Prostate gland (tissue), 2 donors: Measurements from ENCODE around the gene CD248. TPM values are rescaled to one million over a fixed set of nuclear protein-coding genes. Genes with fewer than 3 reads are reported as not detected.

Experiments used
- DNase-seq: peaks from one replicate; pipeline ENCODE4 v3.0.0-alpha.2; 2019; ENCODE audit warnings: low spot score
- H3K27ac ChIP-seq, 2 donors: fragments of 200-600 bp; sonication (generic); 2 replicates each; pipeline ENCODE4 v1.5.1; 2017 to 2019
- H3K27me3 ChIP-seq: fragments of 200-600 bp; sonication (generic); replicated peaks from 2 replicates; pipeline ENCODE4 v1.5.1; 2019; ENCODE audit not compliant: insufficient read depth
- H3K36me3 ChIP-seq, 2 donors: fragments of 200-600 bp; sonication (generic); 1 replicate in 1 of 2; 2 replicates in 1 of 2; pipeline versions ENCODE4 v1.5.1 to v1.8.1; 2017 to 2019
- H3K4me1 ChIP-seq: fragments of 200-600 bp; sonication (generic); replicated peaks from 2 replicates; pipeline ENCODE4 v1.5.1; 2019
- H3K4me3 ChIP-seq, 2 donors: fragments of 200-600 bp; sonication (generic); 2 replicates each; pipeline ENCODE4 v1.5.1; 2017 to 2019
- H3K9me3 ChIP-seq: fragments of 200-600 bp; sonication (generic); 2 replicates; pipeline ENCODE4 v1.5.1; 2017
- CTCF ChIP-seq, 4 experiments: fragments of 200-600 bp in 2 of 4; fragments of 450-650 bp in 2 of 4; sonication (generic) in 2 of 4; IDR thresholded peaks; 1 replicate in 3 of 4; 2 replicates in 1 of 4; pipeline ENCODE4 v1.5.1; 2016 to 2019; ENCODE audit warnings: antibody characterized with exemption in 4 of 4, mild to moderate bottlenecking in 2 of 4, moderate library complexity in 2 of 4
- POLR2A ChIP-seq: fragments of 450-650 bp; IDR thresholded peaks from one replicate; pipeline ENCODE4 v1.6.1; 2016; ENCODE audit warnings: antibody characterized with exemption, mild to moderate bottlenecking
- POLR2AphosphoS5 ChIP-seq: sonication (generic); formaldehyde crosslinking; IDR thresholded peaks from one replicate; pipeline ENCODE4 v1.6.1; 2017; ENCODE audit warnings: antibody characterized with exemption
- WGBS: methylation state at CpG from one replicate; pipeline ENCODE4 v1.1.5; 2018; 5-methylcytosine and 5-hydroxymethylcytosine counted together
- intact Hi-C: fragments of 100-400 bp; cut with DNase I; formaldehyde crosslinking; loops from one replicate; pipeline ENCODE4 v1.14.2; 2022
- total RNA-seq, 2 donors: library from RNA; depleted of rRNA; stranded (reverse); fragments of >200 nt; gene quantifications; one replicate each; pipeline ENCODE4 v1.1.0, GENCODE V29; 2016

Gene CD248
- total RNA-seq, 2 donors from 2014 or later: 1.9 to 7.3 TPM

- intact Hi-C loops: no loop called here
- 43% methylated on average over 18 of the region's 21 CpGs for WGBS
- no peak for DNase-seq
- H3K4me1 ChIP-seq: no peaks in the 10 kb centered on the region
- H3K27ac ChIP-seq: peak overlapping the region in 1 of 2 donors; percentile 38
- no peak for TF ChIP-seq POLR2A
- TF ChIP-seq POLR2AphosphoS5: no peak
- no peak for TF ChIP-seq CTCF (IDR thresholded peaks at IDR 0.05)
- H3K4me3 ChIP-seq: no peak overlapping the region
- H3K27me3 ChIP-seq: no peaks in the 10 kb centered on the region
- no peaks in the 10 kb centered on the region for H3K36me3 ChIP-seq
- H3K9me3 ChIP-seq: no peaks in the 10 kb centered on the region
Measured at GRCh38 chr11:66326261-66327111, 9.6 kb upstream of the CD248 start.

GRCh38 chr11:66325263-66325671, 8.4 kb upstream of the CD248 start:
- TF ChIP-seq POLR2A: no peak
- no peak for TF ChIP-seq POLR2AphosphoS5
- no peak for TF ChIP-seq CTCF (IDR thresholded peaks at IDR 0.05)
- Histone ChIP-seq H3K36me3 (no peaks in the 10 kb centered on the region), H3K4me1 (no peaks in the 10 kb centered on the region), H3K27ac (no peak overlapping the region), H3K4me3 (no peak overlapping the region), H3K9me3 (no peaks in the 10 kb centered on the region), H3K27me3 (no peaks in the 10 kb centered on the region)
- no peak for DNase-seq
- intact Hi-C loops: no loop called here
- 84% methylated on average over 5 of the region's 8 CpGs for WGBS

- no peak for DNase-seq
- Histone ChIP-seq H3K27ac (no peak overlapping the region), H3K27me3 (no peaks in the 10 kb centered on the region), H3K36me3 (no peaks in the 10 kb centered on the region), H3K4me3 (no peak overlapping the region), H3K9me3 (no peaks in the 10 kb centered on the region), H3K4me1 (no peaks in the 10 kb centered on the region)
- intact Hi-C loops: no loop called here
- TF ChIP-seq CTCF (IDR thresholded peaks at IDR 0.05) (no peak), POLR2AphosphoS5 (no peak), POLR2A (no peak)
- 58% methylated on average over 10 of the region's 10 CpGs for WGBS
Measured at GRCh38 chr11:66324664-66325063, 7.8 kb upstream of the CD248 start.

GRCh38 chr11:66323684-66324083, 6.8 kb upstream of the CD248 start:
- no peaks in the 10 kb centered on the region for H3K9me3 ChIP-seq
- no peaks in the 10 kb centered on the region for H3K36me3 ChIP-seq
- no peak overlapping the region for H3K4me3 ChIP-seq
- intact Hi-C loops: no loop called here
- WGBS: 98% methylated on average over 1 of the region's 1 CpG
- H3K27me3 ChIP-seq: no peaks in the 10 kb centered on the region
- no peaks in the 10 kb centered on the region for H3K4me1 ChIP-seq
- no peak for TF ChIP-seq POLR2AphosphoS5
- no peak for TF ChIP-seq CTCF (IDR thresholded peaks at IDR 0.05)
- TF ChIP-seq POLR2A: no peak
- H3K27ac ChIP-seq: no peak overlapping the region
- DNase-seq: no peak
